OCI-LY1 (cell line): ENCODE data around the gene RAB38.

Source experiments
- H2AFZ ChIP-seq: fragments of 200-600 bp; sonication (generic), shearing (Covaris generic); 2 replicates; pipeline ENCODE4 v1.6.0; 2014; ENCODE audit warnings: antibody characterized with exemption, mild to moderate bottlenecking, low read length
- H3F3A ChIP-seq: fragments of 200-600 bp; sonication (generic), shearing (Covaris generic); 2 replicates; pipeline ENCODE4 v1.6.0; 2014; ENCODE audit warnings: mild to moderate bottlenecking, antibody characterized with exemption, low read length, moderate library complexity; ENCODE audit not compliant: insufficient read depth
- H3K27ac ChIP-seq: fragments of 200-600 bp; sonication (generic); 2 replicates; pipeline ENCODE4 v1.5.1; 2014; ENCODE audit warnings: low read length, mixed run types, mild to moderate bottlenecking, low read depth; ENCODE audit not compliant: poor library complexity, severe bottlenecking
- H3K27me3 ChIP-seq: fragments of 200-600 bp; sonication (generic); 2 replicates; pipeline ENCODE4 v1.6.0; 2014; ENCODE audit warnings: antibody characterized with exemption, mild to moderate bottlenecking, low read length, moderate library complexity; ENCODE audit not compliant: insufficient read depth
- H3K36me3 ChIP-seq: fragments of 200-600 bp; sonication (generic); 2 replicates; pipeline ENCODE4 v1.6.1; 2014; ENCODE audit warnings: mild to moderate bottlenecking, antibody characterized with exemption, low read length, moderate library complexity, mixed read lengths; ENCODE audit not compliant: insufficient read depth
- H3K4me1 ChIP-seq: fragments of 200-600 bp; sonication (generic); 2 replicates; pipeline ENCODE4 v1.5.1; 2014; ENCODE audit warnings: mild to moderate bottlenecking, low read length, moderate library complexity; ENCODE audit not compliant: insufficient read depth, severe bottlenecking
- H3K4me2 ChIP-seq: fragments of 200-600 bp; sonication (generic), shearing (Covaris generic); 2 replicates; pipeline ENCODE4 v1.6.1; 2014; ENCODE audit warnings: low read length
- H3K4me3 ChIP-seq: fragments of 200-600 bp; sonication (generic); 2 replicates; pipeline ENCODE4 v1.5.1; 2014; ENCODE audit warnings: low read length, low read depth, mild to moderate bottlenecking, mixed read lengths; ENCODE audit not compliant: poor library complexity, severe bottlenecking
- H3K79me2 ChIP-seq: fragments of 200-600 bp; shearing (Covaris generic); 2 replicates; pipeline ENCODE4 v1.6.1; 2016; ENCODE audit warnings: mixed run types, low read length, mixed read lengths; ENCODE audit not compliant: insufficient read depth
- H3K9ac ChIP-seq: fragments of 200-600 bp; sonication (generic), shearing (Covaris generic); 2 replicates; pipeline ENCODE4 v1.6.1; 2014; ENCODE audit warnings: mild to moderate bottlenecking, low read length, mixed read lengths
- H3K9me2 ChIP-seq: fragments of 200-600 bp; sonication (generic), shearing (Covaris generic); 2 replicates; pipeline ENCODE4 v1.6.1; 2014; ENCODE audit warnings: low read depth, mild to moderate bottlenecking, low read length, mixed read lengths
- H3K9me3 ChIP-seq: fragments of 200-600 bp; shearing (Covaris generic); 2 replicates; pipeline ENCODE4 v1.6.1; 2014; ENCODE audit warnings: low read length, mixed read lengths
- H4K20me1 ChIP-seq: fragments of 200-600 bp; sonication (generic), shearing (Covaris generic); 2 replicates; pipeline ENCODE4 v1.6.0; 2016; ENCODE audit warnings: mild to moderate bottlenecking, low read length; ENCODE audit not compliant: insufficient read depth
- EZH2 ChIP-seq: fragments of 200-600 bp; sonication (generic), shearing (Covaris generic); IDR thresholded peaks from 2 replicates; pipeline ENCODE4 v1.8.0; 2017; ENCODE audit warnings: borderline replicate concordance, mixed run types, mild to moderate bottlenecking, antibody characterized with exemption, low read length, moderate library complexity, mixed read lengths
- TF ChIP-seq, protein P1 (sequence below): fragments of 200-600 bp; sonication (generic), shearing (Covaris generic); IDR thresholded peaks from 2 replicates; pipeline ENCODE4 v1.5.1; 2017; ENCODE audit warnings: mild to moderate bottlenecking, antibody characterized with exemption, low read length, moderate library complexity, mixed read lengths

RAB38 gene

DNA sequence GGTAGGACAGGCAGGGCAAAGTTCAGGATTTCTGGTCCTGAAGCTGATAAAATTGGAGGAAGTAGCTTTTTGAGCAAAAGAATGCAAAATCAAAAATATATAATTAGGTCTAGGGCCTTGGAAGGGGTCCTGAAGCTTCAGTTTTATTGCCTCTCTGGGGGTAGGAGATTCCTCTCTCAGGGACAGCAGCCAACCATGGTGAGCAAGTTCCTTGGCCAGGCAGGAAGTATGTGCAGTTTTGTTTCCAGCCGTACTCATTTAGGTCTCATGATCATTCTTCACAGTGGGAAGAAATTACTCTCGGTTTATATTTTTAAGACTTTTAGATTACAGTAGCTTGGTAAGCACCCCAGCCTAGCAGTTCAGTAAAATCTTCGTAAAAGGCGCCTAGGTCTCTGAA, 2.9 kb upstream of the RAB38 start:
- Histone ChIP-seq H3K4me2 (no peak overlapping the region), H2AFZ (no peak overlapping the region), H3K4me3 (no peak overlapping the region), H3K9me3 (no peaks in the 10 kb centered on the region), H3K9ac (no peak overlapping the region), H3F3A (no peaks in the 10 kb centered on the region), H3K9me2 (no peaks in the 10 kb centered on the region), H3K36me3 (no peaks in the 10 kb centered on the region), H4K20me1 (no peaks in the 10 kb centered on the region), H3K4me1 (no peaks in the 10 kb centered on the region), H3K79me2 (no peaks in the 10 kb centered on the region), H3K27me3 (no peaks in the 10 kb centered on the region), H3K27ac (no peak overlapping the region)
- TF ChIP-seq, protein P1, sequence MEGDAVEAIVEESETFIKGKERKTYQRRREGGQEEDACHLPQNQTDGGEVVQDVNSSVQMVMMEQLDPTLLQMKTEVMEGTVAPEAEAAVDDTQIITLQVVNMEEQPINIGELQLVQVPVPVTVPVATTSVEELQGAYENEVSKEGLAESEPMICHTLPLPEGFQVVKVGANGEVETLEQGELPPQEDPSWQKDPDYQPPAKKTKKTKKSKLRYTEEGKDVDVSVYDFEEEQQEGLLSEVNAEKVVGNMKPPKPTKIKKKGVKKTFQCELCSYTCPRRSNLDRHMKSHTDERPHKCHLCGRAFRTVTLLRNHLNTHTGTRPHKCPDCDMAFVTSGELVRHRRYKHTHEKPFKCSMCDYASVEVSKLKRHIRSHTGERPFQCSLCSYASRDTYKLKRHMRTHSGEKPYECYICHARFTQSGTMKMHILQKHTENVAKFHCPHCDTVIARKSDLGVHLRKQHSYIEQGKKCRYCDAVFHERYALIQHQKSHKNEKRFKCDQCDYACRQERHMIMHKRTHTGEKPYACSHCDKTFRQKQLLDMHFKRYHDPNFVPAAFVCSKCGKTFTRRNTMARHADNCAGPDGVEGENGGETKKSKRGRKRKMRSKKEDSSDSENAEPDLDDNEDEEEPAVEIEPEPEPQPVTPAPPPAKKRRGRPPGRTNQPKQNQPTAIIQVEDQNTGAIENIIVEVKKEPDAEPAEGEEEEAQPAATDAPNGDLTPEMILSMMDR = no peak
- no peak for TF ChIP-seq EZH2

DNA sequence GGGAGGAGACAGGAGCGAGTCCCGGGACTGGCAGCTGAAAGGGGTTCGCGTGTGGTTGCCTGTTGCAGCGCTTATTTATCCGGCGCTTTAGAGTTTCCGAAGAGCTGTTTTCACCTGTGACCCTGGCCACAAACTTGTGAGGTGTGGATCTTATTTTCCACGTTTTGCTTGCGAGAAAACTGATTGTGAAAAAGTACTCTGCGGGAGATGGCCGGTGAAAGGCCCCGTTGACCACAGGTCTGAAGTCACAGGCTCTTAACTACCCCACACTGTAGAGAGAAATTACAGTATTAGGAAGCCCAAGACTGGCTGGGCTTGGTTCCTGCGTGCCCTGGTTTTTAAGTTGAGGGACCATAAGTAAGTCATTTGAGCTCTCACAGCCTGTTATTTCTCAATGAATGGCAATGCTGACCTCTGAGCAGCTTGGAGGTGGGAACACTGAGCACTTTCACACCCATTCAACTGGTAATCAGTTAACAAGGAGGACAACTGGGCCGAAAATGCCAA, 379 bp upstream of the RAB38 start:
- no peaks in the 10 kb centered on the region for H3K9me2 ChIP-seq
- no peak for TF ChIP-seq EZH2
- TF ChIP-seq, protein P1 = no peak
- H3K27me3 ChIP-seq = no peaks in the 10 kb centered on the region
- H3K4me1 ChIP-seq = no peaks in the 10 kb centered on the region
- H3K27ac ChIP-seq = no peak overlapping the region
- H3F3A ChIP-seq = no peaks in the 10 kb centered on the region
- no peaks in the 10 kb centered on the region for H3K9me3 ChIP-seq
- H3K9ac ChIP-seq = no peak overlapping the region
- H3K4me3 ChIP-seq = no peak overlapping the region
- H4K20me1 ChIP-seq = no peaks in the 10 kb centered on the region
- no peaks in the 10 kb centered on the region for H3K36me3 ChIP-seq
- H2AFZ ChIP-seq = no peak overlapping the region
- no peaks in the 10 kb centered on the region for H3K79me2 ChIP-seq
- H3K4me2 ChIP-seq = no peak overlapping the region

DNA sequence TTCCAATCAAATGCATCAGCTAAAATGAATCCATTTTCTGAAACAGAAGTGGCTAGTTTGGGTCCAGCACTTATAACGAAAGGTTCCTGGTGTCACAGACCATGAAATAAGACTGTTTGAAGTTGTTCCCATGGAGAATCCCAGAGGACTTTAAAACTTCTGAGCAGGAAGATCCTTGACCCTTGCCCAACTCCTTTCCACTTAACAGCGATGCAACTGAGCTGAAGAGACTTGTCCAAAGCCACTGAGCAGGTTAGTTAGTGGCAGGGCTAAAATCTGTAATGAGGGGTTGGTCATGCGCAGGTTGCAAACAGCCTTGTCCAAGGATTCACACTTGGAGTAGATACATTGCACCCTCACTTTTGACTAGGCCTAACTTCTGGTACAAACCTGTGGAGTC, 1.3 kb downstream of the RAB38 start:
- Histone ChIP-seq H3K9me3 (no peaks in the 10 kb centered on the region), H3K4me3 (no peak overlapping the region), H3K36me3 (no peaks in the 10 kb centered on the region), H3K9ac (no peak overlapping the region), H4K20me1 (no peaks in the 10 kb centered on the region), H3K27ac (no peak overlapping the region), H3K9me2 (no peaks in the 10 kb centered on the region), H3K79me2 (no peaks in the 10 kb centered on the region), H3K4me2 (no peak overlapping the region), H3K4me1 (no peaks in the 10 kb centered on the region), H2AFZ (no peak overlapping the region), H3K27me3 (no peaks in the 10 kb centered on the region), H3F3A (no peaks in the 10 kb centered on the region)
- no peak for TF ChIP-seq EZH2
- TF ChIP-seq, protein P1 = no peak
